GM19372 (cell line): ENCODE results near the gene USF1.

Experiments used
- ATAC-seq: cut with Tn5 transposase; IDR thresholded peaks from one replicate; pipeline ENCODE4 v1.9.1; 2021; ENCODE audit warnings: mild to moderate bottlenecking, low read depth, moderate library complexity; ENCODE audit not compliant: unreplicated experiment

The USF1 gene

GRCh38 chr1:161045736-161046604, at the start of gene USF1:
TSS of gene USF1 (minus strand) at chr1:161045977. CDS start at chr1:161043275, 2,702 bp downstream.
- peak; percentile 61 for ATAC-seq

- ATAC-seq = no peak
Measured at GRCh38 chr1:161095230-161095629, 49.5 kb upstream of the USF1 start.

- no peak for ATAC-seq
Measured at GRCh38 chr1:161094481-161094880, 48.7 kb upstream of the USF1 start.

- no peak for ATAC-seq
Measured at GRCh38 chr1:161092621-161093028, 46.8 kb upstream of the USF1 start.

- ATAC-seq = no peak
Measured at GRCh38 chr1:161091796-161092507, 46.2 kb upstream of the USF1 start.

- ATAC-seq = no peak
Measured at GRCh38 chr1:161091093-161091492, 45.3 kb upstream of the USF1 start.

GRCh38 chr1:161090617-161091016, 44.8 kb upstream of the USF1 start:
- ATAC-seq = no peak

GRCh38 chr1:161089938-161090337, 44.2 kb upstream of the USF1 start:
- no peak for ATAC-seq

- ATAC-seq = no peak
Measured at GRCh38 chr1:161089251-161089924, 43.6 kb upstream of the USF1 start, which contains the start of gene NECTIN4. TSS of gene NECTIN4 (minus strand) at chr1:161089558. CDS start at chr1:161089296, 262 bp downstream.

GRCh38 chr1:161088587-161089110, 42.9 kb upstream of the USF1 start:
- ATAC-seq = no peak

- ATAC-seq = no peak
Measured at GRCh38 chr1:161086457-161086856, 40.7 kb upstream of the USF1 start.

- no peak for ATAC-seq
Measured at GRCh38 chr1:161085165-161085564, 39.4 kb upstream of the USF1 start.

- no peak for ATAC-seq
Measured at GRCh38 chr1:161084597-161084988, 38.8 kb upstream of the USF1 start.

GRCh38 chr1:161083748-161084596, 38.2 kb upstream of the USF1 start:
- no peak for ATAC-seq

- no peak for ATAC-seq
Measured at GRCh38 chr1:161082996-161083747, 37.4 kb upstream of the USF1 start.

GRCh38 chr1:161082483-161082882, 36.7 kb upstream of the USF1 start:
- ATAC-seq = no peak

- no peak for ATAC-seq
Measured at GRCh38 chr1:161081519-161081918, 35.7 kb upstream of the USF1 start.

GRCh38 chr1:161080441-161081405, 34.9 kb upstream of the USF1 start:
- no peak for ATAC-seq
